ENCODE data around the gene INVS.

DNA sequence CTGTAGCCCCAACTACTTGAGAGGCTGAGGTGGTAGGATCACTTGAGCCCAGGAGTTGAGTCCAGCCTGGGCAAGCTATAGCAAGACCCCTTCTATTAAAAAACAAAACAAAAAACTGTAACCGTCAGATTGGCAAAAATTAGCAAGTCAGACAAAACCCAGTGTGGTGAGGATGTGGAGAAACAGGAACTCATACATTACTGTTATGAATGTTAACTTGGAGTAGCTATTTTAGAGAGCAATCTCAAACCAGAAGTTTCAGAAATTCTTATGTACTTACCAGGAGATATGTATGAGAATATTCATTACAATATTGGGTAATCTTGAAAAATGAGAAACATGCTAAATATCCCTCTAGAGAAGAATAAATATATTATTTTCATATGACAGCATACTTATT lies 120.3 kb downstream of the INVS start:
- TF ChIP-seq CTCF (IDR thresholded peaks at IDR 0.05) (no peak), POLR2AphosphoS5 (IDR thresholded peaks at IDR 0.05; ENCODE audit: insufficient read depth in 1 of 2, low read depth in 1 of 2) (no peak)
